Endometrium (tissue), 2 donors: ENCODE data around the gene OR5W2.
"Not testable (repeated sequence)": the region's sequence is repeated elsewhere in the genome, so short reads cannot be mapped to it uniquely, and the experiment has no call there.

Experiments
- FAIRE-seq: peaks from 2 replicates; lab custom pipeline; 2012; peaks lifted over from hg19 to GRCh38; lab: Jason Lieb, UNC
- donor health status: control.
- donor health status: control.

Gene OR5W2

DNA sequence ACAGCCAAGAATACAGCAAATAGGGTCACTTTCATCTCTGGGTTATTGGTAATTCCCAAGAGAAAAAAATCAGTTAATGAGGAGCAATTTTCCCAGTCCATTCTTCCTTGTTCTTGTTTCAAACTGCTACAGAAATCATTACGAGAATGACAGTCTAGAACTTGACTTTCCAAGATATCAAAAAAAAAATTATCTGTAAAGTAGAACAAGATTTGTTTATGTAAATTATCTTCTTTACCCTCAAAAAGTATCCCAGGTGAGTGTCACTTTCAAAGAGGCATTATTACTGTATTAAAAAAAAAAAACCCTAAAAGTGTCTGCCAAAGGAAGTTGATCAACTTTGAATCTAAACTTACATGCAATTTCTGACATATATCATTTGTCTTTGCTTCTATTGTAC, at the start of gene OR5W2:
OR5W2 (minus strand) TSS at position 101 of the 400 bp plus-strand sequence; CDS start at position 101, 0 bp downstream.
- no peak for FAIRE-seq

DNA sequence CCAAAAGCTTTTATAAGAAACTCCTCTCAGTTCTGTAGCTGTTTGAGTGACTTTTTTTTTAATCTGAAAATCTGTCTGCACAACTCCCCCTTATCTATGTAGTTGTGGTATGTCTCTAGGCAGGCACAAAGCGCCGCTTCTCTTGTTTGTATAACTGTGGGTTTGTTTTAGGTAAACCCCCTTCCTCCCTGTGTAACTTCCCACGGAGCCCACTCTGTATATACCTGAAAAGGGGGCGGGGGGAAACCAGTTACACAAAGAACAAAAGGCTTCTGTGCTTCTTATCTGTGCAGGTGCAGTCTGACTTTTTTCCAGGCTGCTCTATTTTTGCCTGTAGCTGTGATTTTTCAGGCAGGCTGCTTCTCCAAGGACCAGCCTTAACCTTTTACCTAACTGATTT, 42.1 kb upstream of the OR5W2 start:
- FAIRE-seq: no peak

DNA sequence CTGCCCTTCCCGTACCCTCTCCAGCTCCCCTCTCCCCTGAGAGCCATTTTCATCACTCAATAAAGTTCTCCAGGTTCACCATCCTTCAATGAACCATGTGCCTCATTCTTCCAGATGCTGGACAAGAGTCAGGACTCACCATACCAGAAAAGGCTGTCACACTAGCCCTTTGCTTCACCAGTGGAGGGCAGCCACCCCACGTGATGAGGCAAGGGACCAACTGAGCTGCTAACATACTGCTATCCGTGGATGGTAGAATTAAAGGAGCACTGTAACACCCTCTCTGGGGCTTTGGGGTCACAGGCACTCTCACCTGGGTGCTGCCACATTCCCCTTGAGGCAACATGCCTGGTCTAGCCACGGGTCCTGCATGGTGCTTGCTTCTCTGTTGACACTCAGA, 34.9 kb upstream of the OR5W2 start:
- no peak for FAIRE-seq

DNA sequence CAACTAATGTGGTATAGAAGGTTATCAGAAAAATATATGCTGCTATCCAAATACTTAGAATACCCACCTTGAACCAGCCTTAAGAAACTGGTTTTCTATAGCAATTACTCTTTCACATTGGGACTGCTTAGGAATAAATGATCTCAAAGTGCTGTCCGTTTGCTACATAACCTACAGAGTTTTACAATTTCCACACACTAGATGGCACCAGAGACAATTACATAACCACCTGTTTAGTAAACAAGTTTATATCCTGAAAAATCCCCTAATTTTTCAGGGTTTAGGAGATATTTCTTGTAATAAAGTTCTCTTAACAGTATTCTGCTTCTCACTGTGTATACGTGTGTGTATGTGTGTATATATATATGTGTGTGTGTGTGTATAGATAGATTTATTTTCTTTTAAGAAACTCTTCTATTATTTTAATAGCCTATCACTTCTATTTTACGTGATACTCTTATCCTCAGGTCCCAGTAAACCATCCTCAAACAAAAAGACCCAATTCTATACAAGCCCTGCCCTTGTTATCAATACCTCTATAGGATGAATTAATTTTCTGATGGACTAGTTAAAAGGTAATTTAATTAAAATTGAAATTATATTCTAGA, 28.5 kb upstream of the OR5W2 start:
- no peak for FAIRE-seq

DNA sequence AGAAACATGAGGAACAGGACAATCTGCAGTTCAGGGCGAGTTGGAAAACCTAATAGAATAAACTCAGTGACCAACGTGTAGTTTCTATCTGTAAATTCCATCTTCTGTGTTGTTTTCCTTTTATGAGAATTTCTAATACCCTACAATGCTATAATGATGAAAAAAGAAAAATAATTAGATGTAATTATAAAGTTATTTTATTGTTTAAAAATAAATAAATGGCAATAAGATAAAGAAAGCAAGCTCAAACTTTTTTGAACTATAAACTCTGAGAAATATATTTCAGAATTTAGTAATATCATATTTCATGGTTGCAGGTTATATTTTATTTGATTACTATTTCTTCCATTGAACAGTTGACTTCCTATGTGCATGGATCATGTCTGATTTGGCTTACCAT, 21.9 kb upstream of the OR5W2 start, which contains the start of gene OR5I1:
OR5I1 (minus strand) TSS at position 101 of the 400 bp plus-strand sequence; CDS start at position 101, 0 bp downstream.
- no peak for FAIRE-seq

DNA sequence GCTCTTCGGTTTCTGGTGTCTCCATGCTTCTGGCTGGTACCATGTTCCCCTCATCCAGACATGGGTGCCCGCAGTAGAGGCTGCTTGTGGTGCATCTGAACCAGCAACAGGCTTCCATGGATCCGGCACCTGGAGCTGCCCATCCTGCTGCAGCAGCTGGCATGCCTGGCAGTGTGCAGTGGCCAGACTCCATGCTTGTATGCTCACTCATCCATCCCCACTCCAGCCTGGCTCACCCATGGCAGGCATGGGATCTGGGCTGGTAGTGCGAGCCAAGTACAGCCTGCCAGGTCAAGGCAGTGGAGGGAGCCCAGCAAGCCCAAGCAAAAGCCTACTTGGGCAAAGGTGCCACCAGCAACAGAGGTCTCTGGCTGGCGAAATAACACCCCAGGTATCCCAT, 6.2 kb upstream of the OR5W2 start:
- no peak for FAIRE-seq

DNA sequence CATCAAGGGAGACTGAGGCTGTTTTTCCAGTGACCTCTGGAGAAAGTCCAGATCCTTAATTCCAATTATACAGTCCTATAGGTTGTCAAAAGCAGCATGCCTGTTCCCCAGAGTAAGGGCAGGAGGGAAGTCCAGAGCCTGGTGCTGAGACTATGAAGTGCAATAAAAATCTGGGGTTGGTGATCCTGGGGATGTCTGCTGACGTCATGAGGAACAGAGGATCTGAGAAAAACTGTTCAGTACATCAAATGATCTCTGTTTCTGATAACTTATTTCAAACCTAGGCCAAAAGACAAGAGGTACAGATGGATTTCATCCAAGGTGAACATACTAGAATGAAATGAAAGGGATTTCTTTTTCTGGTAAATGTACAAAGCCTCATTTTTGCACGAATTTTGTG, 12.1 kb downstream of the OR5W2 start:
- FAIRE-seq: no peak

DNA sequence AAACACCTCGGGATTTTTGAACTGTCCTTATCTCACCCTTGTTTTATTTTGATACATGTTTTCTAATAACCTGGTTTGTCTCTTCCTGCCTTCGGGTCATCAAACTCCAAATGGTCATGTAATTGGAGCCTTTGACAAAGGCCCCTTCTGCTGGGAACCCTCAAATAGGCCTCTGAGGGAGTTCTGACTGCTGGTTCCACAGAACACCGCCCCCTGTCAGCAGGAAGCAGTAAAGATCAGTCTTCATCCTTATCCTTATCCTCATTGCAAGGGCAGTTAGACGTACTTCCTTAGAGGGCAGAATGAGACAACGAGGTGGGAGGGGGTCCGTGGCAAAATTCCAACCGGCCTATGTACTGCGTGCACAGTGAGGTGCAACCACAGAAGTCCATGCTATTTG, 19.2 kb downstream of the OR5W2 start:
- no peak for FAIRE-seq

DNA sequence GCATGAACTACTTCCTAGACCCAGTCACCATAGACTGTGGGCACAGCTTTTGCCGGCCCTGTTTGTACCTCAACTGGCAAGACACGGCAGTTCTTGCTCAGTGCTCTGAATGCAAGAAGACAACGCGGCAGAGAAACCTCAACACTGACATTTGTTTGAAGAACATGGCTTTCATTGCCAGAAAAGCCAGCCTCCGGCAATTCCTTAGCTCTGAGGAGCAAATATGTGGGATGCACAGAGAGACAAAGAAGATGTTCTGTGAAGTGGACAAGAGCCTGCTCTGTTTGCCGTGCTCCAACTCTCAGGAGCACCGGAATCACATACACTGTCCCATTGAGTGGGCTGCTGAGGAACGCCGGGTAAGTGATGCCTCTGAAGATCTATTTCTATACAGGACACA, 28.9 kb downstream of the OR5W2 start:
- FAIRE-seq: not testable (repeated sequence)

DNA sequence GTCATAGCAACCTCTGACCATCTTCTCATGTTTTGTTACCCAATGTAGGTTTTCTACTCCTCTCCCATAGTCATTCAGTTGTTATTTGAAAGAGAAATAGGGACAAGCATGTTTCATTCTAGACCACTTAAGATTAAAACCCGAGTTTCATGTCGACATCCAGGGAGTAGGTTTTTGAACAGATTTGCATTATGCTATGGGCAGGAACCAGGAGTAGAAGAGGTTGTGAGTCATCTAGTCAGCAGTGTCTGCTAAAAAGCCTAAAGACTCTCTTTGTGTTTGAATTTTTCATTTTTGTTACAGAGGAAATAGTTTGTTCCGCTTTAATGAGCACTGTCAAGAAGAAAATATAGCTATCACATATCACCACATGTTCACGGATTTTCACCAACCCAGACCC, 29.4 kb downstream of the OR5W2 start:
- not testable (repeated sequence) for FAIRE-seq

DNA sequence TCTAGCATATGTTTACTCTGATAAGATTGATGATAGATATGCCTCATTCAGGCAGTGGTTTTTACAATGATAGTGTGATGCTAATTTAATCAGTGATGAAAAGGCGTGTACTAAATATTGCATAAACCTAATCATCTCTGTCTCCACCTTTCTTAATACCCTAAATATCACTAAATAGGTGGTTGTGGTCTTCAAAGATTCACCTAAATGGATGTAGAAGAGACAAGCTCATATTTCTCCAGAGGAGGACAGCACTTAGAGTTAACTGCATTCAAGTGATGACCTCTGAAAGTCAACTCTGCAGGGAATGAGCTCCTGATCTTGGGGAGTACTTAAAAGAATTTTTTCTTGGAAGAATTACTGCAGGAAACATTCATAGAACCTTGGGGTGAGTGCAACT, 31.4 kb downstream of the OR5W2 start, which contains the start of gene TRIM51:
TRIM51 (plus strand) TSS at position 301 of the 400 bp plus-strand sequence. CDS start 2,132 bp downstream, outside the sequence.
- FAIRE-seq: not testable (repeated sequence)

DNA sequence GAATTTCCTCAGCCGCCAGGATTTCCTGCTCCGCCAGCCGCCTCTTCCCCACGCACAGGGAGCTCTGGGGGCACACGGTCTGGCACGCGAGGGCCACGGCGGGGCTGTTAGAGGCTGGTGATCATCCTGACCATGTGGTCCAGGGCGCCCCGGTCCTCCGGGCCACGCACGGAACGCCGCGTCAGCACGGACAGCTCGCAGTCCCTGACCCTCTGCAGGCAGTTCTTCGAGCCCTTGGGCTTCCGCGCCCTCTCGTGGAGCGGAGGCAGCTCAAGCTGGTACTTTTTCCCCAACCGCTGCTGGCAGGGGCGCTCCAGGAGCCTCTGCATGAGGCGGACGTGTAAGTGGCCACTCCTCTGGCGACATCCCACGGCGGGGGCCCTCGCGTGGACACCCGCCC, 41.2 kb downstream of the OR5W2 start:
- not testable (repeated sequence) for FAIRE-seq

DNA sequence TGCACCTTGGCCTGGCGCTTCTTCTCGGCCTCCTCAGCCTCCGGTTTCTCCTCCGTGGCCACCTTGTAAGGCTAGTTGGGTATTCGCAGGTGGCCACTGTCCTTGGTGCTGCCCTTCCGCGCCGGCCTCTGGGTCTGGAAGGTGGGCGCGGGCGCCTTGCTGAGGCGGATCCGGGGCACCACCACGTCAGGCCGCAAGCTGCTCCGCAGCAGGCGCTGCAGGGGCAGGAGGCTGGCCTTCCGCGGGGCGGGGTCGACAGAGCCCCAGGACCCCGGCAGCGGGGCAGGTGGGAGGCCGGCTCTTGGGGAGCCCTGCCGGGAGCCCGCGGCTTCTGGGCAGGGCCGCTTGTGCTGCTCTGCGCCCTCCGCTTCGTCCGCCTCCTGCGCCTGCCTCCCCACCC, 41.7 kb downstream of the OR5W2 start:
- FAIRE-seq: not testable (repeated sequence)

DNA sequence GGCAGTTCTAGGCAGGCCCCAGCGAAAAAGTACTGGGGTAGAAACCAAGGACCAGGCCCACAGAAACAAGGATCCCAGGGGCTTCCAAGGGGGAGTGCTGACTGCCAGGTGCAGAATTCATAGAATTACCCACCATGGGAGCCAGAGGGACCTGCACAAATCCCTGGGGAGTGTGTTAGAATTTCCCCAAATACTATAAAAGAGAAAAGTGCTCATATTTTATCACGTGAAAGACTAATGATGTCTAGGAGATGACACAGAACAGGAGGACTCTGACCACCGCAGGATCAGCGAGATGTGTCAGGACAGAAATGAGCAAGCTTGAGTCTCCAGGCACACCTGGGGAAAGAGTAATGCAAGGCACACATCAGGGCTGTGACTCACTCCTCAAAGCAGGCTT, 47.0 kb downstream of the OR5W2 start:
- FAIRE-seq: not testable (repeated sequence)
